Upper lobe of right lung (tissue), 1 donor: Measurements from ENCODE around the gene UBL4A. TPM values are rescaled to one million over a fixed set of nuclear protein-coding genes. Genes with fewer than 3 reads are reported as not detected.

Source experiments
- ATAC-seq: fragments of 200-7000 bp; cut with Tn5 transposase; one replicate; pipeline ENCODE4 v1.9.1; 2020; ENCODE audit warnings: mild to moderate bottlenecking, moderate library complexity
- DNase-seq: peaks from one replicate; pipeline ENCODE4 v3.0.0-alpha.2; 2020
- H3K27ac ChIP-seq: fragments of 200-600 bp; one replicate; pipeline ENCODE4 v1.8.0; 2022
- H3K27me3 ChIP-seq: fragments of 200-600 bp; one replicate; pipeline ENCODE4 v1.8.0; 2022; ENCODE audit warnings: mild to moderate bottlenecking
- H3K36me3 ChIP-seq: fragments of 200-600 bp; one replicate; pipeline ENCODE4 v1.8.0; 2022
- H3K4me1 ChIP-seq: fragments of 200-600 bp; one replicate; pipeline ENCODE4 v1.8.0; 2022
- H3K4me3 ChIP-seq: fragments of 200-600 bp; one replicate; pipeline ENCODE4 v1.8.0; 2022; ENCODE audit warnings: mild to moderate bottlenecking
- H3K9me3 ChIP-seq: fragments of 200-600 bp; one replicate; pipeline ENCODE4 v1.8.0; 2022
- intact Hi-C: fragments of 100-400 bp; cut with DNase I; formaldehyde crosslinking; loops from one replicate; pipeline ENCODE4 v1.11.0; 2022
- total RNA-seq: library from RNA; stranded (reverse); fragmentation: NEBNext Ultra II Directional; extraction: Animal tissue kit (Norgen Biotek cat#: 25700); gene quantifications from one replicate; pipeline ENCODE4 v1.2.1, GENCODE V29; 2021
- TF ChIP-seq, protein P1 (sequence below): fragments of 200-600 bp; IDR thresholded peaks from one replicate; pipeline ENCODE4 v1.8.0; 2022; ENCODE audit warnings: antibody characterized with exemption
- donor health status: DM: no; HTN: yes; CAD: no; lungs with severe emphysema.

Gene UBL4A
- total RNA-seq, 1 donor from 2014 or later, result 33.8 TPM

DNA sequence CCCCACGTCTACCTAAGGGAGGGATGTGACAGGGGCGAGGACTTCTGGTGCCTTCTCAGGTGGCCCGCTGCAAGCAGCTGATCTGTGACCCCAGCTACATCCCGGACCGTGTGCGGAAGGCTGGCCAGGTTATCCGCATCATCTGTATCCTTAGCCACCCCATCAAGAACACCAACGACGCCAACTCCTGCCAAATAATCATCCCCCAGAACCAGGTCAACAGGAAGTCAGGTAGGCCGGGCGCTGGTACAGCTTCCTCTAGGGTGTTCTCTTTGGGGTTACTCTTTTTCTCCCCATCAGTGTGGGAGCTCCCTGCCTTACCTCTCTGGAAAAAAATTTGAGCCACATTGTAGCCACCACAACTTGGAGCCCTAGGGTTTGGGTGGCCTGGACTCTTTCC, 44.9 kb downstream of the UBL4A start:
- H3K36me3 ChIP-seq, result peaks cover 16% of the 10 kb centered on the region

DNA sequence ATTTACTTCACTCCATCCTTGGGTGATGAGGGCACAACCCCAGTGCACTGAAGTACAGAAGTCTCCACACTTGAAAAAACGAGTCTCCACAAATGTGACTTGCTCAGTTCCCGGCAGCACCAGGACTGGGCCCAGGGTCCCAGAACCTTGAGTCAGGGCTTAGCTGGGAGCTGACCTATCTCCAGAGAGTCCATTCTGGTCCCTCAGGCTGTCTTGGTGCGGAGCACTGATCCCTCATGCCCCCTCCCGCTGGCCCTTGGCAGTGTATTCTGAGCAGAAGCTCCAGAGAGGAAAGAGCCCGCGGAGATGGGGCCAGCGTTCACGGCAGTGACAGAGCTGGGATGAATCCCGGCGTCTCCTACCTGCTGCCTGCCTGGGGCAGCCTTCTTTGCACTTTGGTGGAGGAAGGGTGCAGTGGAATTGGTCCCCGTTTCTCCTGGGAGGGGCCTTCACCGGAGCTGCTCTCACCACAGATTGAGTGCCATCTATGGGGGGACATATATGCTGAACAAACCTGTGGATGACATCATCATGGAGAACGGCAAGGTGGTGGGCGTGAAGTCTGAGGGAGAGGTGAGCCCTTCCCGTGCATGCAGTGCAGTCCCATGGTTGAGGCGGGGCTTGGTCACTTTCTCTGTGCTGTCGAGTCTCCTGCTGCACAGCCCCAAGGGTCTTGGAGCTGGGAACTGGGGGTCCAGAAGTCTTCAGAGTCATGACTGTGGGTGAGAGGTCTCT, 45.6 kb downstream of the UBL4A start:
- TF ChIP-seq, protein P1, sequence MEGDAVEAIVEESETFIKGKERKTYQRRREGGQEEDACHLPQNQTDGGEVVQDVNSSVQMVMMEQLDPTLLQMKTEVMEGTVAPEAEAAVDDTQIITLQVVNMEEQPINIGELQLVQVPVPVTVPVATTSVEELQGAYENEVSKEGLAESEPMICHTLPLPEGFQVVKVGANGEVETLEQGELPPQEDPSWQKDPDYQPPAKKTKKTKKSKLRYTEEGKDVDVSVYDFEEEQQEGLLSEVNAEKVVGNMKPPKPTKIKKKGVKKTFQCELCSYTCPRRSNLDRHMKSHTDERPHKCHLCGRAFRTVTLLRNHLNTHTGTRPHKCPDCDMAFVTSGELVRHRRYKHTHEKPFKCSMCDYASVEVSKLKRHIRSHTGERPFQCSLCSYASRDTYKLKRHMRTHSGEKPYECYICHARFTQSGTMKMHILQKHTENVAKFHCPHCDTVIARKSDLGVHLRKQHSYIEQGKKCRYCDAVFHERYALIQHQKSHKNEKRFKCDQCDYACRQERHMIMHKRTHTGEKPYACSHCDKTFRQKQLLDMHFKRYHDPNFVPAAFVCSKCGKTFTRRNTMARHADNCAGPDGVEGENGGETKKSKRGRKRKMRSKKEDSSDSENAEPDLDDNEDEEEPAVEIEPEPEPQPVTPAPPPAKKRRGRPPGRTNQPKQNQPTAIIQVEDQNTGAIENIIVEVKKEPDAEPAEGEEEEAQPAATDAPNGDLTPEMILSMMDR, result no peak
- no peak overlapping the region for H3K27ac ChIP-seq
- H3K4me1 ChIP-seq, result peaks cover 12% of the 10 kb centered on the region
- ATAC-seq (no peak), DNase-seq (no peak)
- intact Hi-C loops, result no loop called here
- H3K4me3 ChIP-seq, result no peak overlapping the region
- H3K27me3 ChIP-seq, result no peaks in the 10 kb centered on the region
- peaks cover 19% of the 10 kb centered on the region for H3K36me3 ChIP-seq
- no peaks in the 10 kb centered on the region for H3K9me3 ChIP-seq

More for the DNA sequence above, 44.9 kb downstream of the UBL4A start:
- TF ChIP-seq, protein P1, result no peak
- no peak overlapping the region for H3K4me3 ChIP-seq
- H3K4me1 ChIP-seq, result peaks cover 12% of the 10 kb centered on the region
- H3K27me3 ChIP-seq, result no peaks in the 10 kb centered on the region
- intact Hi-C loops, result no loop called here
- DNase-seq, result no peak
- no peak overlapping the region for H3K27ac ChIP-seq
- no peak for ATAC-seq
- no peaks in the 10 kb centered on the region for H3K9me3 ChIP-seq

DNA sequence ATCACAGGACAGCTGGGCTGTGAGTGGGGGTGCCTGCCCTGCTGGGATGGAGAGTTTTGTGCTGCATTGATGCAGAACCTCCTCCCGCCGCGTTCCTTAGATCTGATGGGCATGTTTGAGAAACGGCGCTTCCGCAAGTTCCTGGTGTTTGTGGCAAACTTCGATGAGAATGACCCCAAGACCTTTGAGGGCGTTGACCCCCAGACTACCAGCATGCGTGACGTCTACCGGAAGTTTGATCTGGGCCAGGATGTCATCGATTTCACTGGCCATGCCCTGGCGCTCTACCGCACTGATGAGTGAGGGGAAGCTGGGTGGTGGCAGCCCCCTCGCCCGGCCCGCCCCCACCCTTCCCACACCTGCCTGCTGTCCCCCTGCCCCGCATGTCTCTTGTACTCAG, 46.6 kb downstream of the UBL4A start:
- TF ChIP-seq, protein P1, result no peak
- no peak for DNase-seq
- Histone ChIP-seq H3K4me3 (no peak overlapping the region), H3K36me3 (peaks cover 20% of the 10 kb centered on the region), H3K27me3 (no peaks in the 10 kb centered on the region), H3K4me1 (peaks cover 4% of the 10 kb centered on the region), H3K9me3 (no peaks in the 10 kb centered on the region), H3K27ac (no peak overlapping the region)
- intact Hi-C loops, result no loop called here
- no peak for ATAC-seq

DNA sequence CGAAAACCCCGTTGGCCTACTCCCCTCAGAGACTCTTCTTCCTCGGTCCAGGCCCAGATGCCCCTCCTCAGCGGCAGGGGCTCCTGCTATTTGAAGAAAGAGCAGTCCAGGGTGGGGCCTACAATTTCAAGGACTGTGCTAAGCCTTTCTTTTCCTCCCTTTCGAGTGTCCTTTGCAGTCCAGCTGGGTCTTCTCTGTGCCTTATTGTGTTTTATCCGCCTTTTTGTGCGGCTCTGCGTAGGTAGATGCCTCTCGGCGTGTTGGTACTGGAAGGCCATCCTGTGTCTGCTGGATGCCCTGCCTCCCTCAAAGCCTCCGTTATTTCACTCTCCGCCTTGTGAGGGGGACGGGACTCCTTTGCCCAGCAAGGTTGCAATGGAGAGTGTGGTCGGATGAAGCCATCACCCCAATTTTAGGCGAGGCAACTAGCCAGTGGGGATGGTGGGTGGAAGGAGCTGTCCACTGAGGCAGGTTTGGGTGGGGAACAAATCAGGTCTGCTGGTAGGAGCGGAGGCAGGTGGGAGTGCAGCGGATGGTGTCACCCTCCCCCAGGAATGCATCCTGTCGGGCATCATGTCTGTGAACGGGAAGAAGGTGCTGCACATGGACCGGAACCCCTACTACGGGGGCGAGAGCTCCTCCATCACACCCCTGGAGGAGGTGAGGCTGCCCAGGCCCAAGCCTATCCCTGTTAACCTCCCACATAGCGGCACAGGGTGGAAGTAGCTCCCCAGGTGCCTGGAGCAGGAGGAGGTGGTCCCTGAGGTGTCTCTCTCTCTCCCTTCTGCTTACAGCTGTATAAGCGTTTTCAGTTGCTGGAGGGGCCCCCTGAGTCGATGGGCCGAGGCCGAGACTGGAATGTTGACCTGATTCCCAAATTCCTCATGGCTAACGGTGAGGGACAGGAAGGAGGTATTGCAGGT, 48.2 kb downstream of the UBL4A start:
- TF ChIP-seq, protein P1, result no peak
- no peak for ATAC-seq
- DNase-seq, result no peak
- no peaks in the 10 kb centered on the region for H3K4me1 ChIP-seq
- peak overlapping the region; percentile 75 for H3K4me3 ChIP-seq
- peaks cover 26% of the 10 kb centered on the region for H3K36me3 ChIP-seq
- intact Hi-C loops, result no loop called here
- no peaks in the 10 kb centered on the region for H3K9me3 ChIP-seq
- H3K27ac ChIP-seq, result no peak overlapping the region
- no peaks in the 10 kb centered on the region for H3K27me3 ChIP-seq

DNA sequence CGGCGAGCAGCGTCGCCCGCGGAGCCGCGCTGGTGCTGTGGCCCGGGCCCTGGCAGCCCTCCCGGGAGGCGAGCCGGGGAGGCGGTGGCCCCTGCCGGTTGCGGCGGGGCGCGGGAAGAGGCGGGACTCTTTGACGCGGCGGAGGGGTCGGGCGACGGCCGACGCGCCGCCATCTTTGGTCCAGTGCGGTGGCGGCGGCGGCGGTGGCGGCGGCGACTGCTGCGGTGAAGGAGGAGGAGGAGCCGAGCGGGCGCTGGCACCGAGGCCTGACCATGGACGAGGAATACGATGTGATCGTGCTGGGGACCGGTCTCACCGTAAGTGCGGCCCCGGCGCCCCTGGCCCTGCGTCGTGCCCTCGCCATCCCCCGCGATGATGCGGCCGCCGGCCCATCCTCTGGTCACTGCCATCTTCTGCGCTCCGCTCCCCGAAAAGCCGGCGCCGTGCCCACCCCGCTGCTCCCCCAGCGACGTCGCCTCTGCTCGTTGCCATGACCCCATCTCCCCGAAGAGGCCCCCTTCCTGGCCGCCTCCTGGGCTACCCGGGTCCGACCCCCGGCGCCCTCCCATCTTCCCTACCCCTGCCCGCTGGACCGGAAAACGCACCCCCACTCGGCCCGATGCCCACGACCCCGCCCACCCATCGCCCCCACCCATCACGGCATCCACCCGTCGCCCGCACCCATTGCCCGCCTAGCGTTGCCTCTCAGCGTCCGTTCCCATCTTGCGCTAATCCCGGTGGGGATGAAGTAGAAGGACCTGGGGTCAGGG, 49.2 kb downstream of the UBL4A start, which contains the start of gene GDI1:
Gene GDI1, plus strand, starts transcription at position 172 of the 770 bp plus-strand sequence. Its CDS starts 101 bp downstream, at position 273.
- intact Hi-C loops, result no loop called here
- Histone ChIP-seq H3K27ac (peak within 1 kb of the TSS; percentile 74), H3K4me3 (peak within 1 kb of the TSS; percentile 75), H3K9me3 (no peaks in the 10 kb centered on the region), H3K4me1 (no peaks in the 10 kb centered on the region), H3K36me3 (peaks cover 25% of the 10 kb centered on the region), H3K27me3 (no peaks in the 10 kb centered on the region)
- peak; percentile 82 for DNase-seq
- TF ChIP-seq, protein P1, result no peak
- peak; percentile 85 for ATAC-seq
